Stimulated activated naive CD4-positive, alpha-beta T cell (primary cell): ENCODE data around the gene DNAH10.
A peak's percentile ranks its signal among the peaks of the same experiment; 100 is the strongest.
"Not testable (repeated sequence)": the region's sequence is repeated elsewhere in the genome, so short reads cannot be mapped to it uniquely, and the experiment has no call there.

Experiments used
- DNase-seq, 6 experiments: peaks; one replicate each; lab custom pipeline; 2025; lab: John Stamatoyannopoulos, UW

DNAH10 gene

DNA sequence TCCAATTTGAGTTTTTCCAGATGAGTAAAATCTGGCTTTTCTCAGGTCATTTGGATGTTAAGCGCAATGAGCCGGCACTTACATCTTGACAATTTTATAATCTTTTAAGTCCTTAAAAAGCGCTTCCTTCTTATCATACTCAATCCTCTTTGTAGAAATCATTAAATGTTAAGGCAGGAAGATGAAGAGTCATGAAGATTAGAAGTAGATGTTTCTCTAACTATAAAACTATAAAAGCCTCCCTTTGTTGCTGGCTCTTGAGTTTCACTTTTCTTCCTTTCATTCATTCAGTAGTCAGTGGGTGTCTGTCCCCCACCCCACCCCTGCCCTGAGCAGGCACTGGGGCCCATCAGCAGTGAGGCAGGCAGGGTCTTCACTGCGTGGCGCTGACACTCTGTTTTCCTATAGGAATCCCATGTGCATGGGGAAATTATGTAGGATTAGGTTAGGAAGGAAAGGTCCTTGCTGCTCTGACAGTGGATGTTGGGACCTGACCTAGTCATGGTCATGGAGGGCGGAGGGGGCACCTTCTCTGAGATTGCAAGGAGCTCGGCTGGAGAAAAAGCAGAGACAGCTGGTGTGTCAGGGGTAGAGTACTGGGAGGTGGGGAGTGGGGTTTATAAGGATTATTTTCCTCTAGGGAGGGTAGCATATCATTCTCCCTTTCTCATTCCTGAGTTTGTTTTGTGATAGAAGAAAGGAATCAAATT, 144.8 kb downstream of the DNAH10 start:
- DNase-seq = no peak

DNA sequence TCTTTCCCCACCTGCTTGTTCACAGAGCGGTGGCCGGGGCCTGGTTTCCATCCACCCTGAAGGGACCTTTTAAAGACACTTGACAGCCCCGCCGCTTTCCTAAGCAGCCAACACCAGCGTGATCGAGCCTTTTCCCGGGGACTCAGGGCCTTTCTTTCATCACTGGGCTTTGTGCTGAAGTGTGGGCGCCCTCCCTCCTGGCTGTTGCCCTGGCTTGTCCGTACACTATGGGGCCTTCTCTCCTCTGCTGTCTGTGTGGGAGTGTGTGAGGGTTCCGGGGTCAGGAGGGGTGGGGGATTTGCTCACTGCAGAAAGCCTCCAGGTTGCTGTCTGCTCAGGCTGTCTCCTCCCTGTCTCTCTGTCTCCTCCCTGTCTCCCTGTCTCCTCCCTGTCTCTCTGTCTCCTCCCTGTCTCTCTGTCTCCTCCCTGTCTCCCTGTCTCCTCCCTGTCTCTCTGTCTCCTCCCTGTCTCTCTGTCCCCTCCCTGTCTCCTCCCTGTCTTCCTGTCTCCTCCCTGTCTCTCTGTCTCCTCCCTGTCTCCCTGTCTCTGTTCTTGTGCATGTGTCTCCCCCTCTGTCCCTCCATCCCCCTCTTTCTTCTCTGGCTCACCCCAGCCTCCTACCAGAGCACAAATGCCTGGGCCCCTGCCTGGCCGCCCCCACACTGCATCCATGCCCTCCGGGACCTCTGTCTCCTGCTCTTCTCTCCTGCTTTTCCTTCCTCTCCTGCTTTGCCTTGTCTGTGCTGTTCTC, 145.8 kb downstream of the DNAH10 start:
- no peak for DNase-seq

- no peak for DNase-seq
These were observed 147.0 kb downstream of the DNAH10 start for GRCh38 chr12:123908884-123909725.

DNA sequence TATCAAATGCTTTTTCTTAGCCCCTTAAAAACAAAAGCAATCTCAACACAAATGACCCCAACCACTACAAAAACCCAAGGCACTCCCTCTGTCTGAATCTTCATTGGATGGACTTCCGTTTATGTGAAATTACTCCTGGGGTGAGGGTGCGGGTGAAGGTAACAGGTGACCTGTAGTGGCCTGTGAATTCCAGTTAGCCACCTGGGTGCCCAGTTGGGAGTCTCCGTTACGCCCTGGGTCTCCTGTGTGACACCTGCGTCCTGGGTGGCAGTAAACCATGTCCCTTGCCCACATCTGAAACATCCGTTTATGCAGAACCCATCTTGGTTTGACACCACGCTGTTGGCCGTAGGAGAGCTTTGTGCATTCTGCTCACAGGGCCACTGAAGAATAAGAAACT, 148.0 kb downstream of the DNAH10 start:
- no peak for DNase-seq

DNA sequence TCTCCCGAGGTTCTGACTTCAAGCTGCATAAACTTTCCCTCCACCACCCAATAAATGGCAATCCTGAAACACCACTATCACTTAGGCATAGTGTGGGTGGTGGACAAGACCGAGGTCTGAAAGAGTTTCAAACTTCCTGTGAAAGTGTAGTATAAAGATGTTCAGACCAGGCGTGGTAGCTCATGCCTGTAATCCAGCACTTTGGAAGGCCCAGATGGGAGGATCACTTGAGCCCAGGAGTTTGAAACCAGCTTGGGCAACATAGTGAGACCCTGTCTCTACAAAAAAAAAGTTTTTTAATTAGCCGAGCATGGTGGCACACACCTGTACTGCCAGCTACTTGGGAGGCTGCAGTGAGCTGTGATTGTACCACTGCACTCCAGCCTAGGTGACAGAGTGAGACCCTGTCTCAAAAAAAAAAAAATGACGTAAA, 148.7 kb downstream of the DNAH10 start:
- no peak for DNase-seq

GRCh38 chr12:123911672-123912409, 149.7 kb downstream of the DNAH10 start:
- DNase-seq = not testable (repeated sequence)

- DNase-seq = peak in 1 of 6 experiments; percentile 22
These were observed 150.6 kb downstream of the DNAH10 start for GRCh38 chr12:123912415-123913380.

GRCh38 chr12:123914726-123915333, 152.7 kb downstream of the DNAH10 start:
- DNase-seq = no peak

DNA sequence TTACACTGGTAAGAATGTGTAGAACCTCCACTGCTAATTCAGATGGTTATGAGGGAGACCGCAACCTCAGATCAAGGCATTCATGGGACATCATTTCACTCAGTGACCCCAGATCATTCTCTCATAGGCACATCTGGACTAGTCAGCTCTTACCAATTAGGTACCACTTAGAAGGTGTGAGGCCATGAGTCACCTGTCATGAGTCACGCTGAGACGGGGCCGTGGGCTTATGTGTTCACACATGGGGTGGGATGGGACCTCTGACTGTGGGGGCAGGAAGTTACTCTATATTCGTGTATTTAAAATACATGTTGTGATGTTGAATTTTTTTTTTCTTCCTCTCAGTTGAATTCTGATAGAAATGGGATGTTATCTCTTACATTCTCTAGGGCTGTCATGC, 154.6 kb downstream of the DNAH10 start:
- no peak for DNase-seq

DNA sequence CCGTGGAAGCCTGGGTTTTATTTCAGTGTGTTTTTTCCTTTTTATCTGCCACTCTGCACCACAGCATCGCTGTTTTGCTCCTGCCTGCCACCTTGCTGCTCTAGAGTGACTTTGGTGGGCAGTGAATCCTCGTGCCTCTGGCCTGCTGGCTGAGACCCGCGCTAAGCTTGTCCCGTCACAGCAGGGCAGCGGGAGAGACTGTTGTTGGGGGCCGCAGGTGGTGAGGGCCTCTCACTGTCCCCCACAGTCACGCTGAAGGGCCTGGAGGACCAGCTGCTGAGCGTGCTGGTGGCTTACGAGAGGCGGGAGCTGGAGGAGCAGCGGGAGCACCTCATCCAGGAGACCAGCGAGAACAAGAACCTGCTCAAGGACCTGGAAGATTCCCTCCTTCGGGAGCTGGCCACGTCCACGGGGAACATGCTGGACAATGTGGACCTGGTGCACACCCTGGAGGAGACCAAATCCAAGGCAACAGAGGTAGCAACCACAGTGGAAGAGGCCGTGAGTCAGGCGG, 155.3 kb downstream of the DNAH10 start:
- DNase-seq = no peak

DNA sequence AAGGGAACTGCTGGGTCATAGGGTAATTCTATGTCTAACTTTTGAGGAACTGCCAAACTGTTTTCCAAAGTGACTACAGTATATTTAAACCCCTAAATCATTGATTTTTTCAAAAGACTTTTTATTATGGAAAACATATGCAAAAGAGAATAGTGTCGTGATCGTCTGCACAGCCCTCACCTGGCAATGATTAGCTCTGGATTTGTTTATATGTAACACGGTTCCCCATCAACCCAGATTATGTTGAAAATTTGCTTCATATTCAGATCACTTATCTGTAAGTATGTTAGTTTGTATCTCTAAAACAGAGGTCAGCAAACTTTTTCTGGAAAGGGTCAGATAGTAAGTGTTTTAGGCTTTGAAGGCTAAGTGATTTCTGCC, 157.9 kb downstream of the DNAH10 start:
- no peak for DNase-seq

GRCh38 chr12:123923038-123923437, 160.9 kb downstream of the DNAH10 start:
- DNase-seq = no peak

DNA sequence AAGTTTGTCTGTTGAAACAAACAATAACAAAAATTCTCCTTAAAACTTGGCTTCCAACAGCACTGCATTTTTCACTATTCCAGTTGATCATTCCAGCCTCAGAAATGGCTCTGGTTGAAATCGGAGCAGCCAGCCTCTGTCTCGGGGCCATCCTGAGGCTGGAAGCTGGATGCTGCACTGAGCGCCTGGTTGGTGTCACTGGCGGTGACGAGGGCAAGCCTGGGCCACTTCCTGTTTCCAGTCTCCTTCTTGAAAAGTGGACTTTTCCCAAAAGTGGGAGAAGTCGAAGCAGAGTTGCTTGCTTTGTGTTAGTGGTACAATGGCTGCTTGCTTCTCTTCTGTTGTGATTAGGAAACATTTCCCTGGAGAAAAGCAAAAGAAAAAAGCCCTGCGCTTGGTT, 161.8 kb downstream of the DNAH10 start:
- DNase-seq = no peak

GRCh38 chr12:123924539-123924938, 162.4 kb downstream of the DNAH10 start:
- no peak for DNase-seq

- DNase-seq = no peak
These were observed 166.3 kb downstream of the DNAH10 start for GRCh38 chr12:123928274-123928865.

GRCh38 chr12:123928897-123929296, 166.8 kb downstream of the DNAH10 start:
- DNase-seq = no peak

DNA sequence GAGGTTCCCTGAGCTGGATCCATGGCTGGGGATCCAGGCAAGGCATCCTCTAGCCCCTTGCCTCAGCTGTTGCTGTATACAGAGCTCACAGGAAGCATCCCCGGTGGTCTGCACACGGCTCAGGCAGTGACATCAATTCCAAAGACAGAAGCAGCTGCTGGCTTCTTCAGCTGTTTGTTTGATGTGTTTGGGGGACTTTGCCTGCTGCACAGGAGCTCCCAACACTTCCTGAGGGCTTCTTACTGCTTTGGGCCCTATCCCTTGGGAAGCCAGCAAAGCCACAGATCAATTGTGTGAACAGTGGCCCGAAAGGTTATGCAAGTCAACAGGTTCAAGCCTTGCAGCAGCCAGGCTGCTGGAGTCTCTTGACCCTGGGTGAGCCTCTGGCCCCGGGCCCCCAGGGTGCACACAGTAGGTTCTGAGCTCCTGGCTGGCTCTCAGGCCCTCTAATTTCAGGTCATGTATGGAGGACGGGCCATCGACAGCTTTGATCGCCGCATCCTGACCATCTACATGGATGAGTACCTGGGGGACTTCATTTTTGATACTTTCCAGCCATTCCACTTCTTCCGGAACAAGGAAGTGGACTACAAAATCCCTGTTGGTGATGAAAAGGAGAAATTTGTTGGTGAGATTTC, 168.0 kb downstream of the DNAH10 start:
- DNase-seq = no peak

- peak; percentile 37 to 84 (median 62) for DNase-seq
These were observed 169.7 kb downstream of the DNAH10 start for GRCh38 chr12:123931686-123932321.

DNA sequence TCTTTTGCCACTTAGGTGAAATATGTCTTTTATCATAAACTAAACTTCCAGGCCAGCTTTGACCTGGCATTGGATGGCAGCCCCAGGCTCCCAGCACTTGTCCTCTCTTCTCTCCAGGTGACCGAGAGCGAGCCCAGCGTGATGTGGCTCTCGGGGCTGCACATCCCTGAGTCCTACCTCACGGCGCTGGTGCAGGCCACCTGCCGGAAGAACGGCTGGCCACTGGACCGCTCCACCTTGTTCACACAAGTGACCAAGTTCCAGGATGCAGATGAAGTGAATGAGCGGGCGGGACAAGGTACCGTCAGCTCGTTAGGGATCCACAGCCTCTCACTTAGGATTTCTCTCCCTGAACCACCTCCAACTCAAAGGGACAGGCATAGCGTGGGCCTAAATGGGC, 171.1 kb downstream of the DNAH10 start:
- DNase-seq = no peak
